HCT116 (cell line): Measurements from ENCODE around the gene MSRB3. TPM values are rescaled to one million over a fixed set of nuclear protein-coding genes. Genes with fewer than 3 reads are reported as not detected.

Experiments used
- ATAC-seq: fragments of 200-7000 bp; cut with Tn5 transposase; 2 replicates; pipeline ENCODE4 v1.9.1; 2020; ENCODE audit warnings: mild to moderate bottlenecking, moderate library complexity
- BruUV-seq: library from RNA; stranded (reverse); fragments of 400-500 nt; replicated peaks from 2 replicates; lab custom pipeline; 2021; lab: Mats Ljungman, UMichigan
- CTCF ChIA-PET: fragments of 300-600 bp; sonication (Branson Sonifier 250); formaldehyde crosslinking; loops from one replicate; lab custom pipeline; 2021; ENCODE audit warnings: antibody characterized with exemption; lab: Charles Lee
- POLR2A ChIA-PET: fragments of 300-600, 350-600 bp; sonication (Branson Sonifier 250); formaldehyde crosslinking; loops from one replicate; lab custom pipeline; 2021; ENCODE audit warnings: antibody characterized with exemption; lab: Charles Lee
- RAD21 ChIA-PET, 2 experiments: fragments of 300-600 bp; sonication (Branson Sonifier 250); formaldehyde crosslinking; loops; one replicate each; lab custom pipeline; 2023; ENCODE audit warnings: low total read pairs in 2 of 2; ENCODE audit not compliant: uncharacterized antibody in 2 of 2, unreplicated experiment in 2 of 2, low non-redundant PET in 1 of 2; lab: Charles Lee
- DNase-seq: peaks from one replicate; pipeline ENCODE4 v3.0.0-alpha.2; 2010; ENCODE audit warnings: low read depth, low spot score
- H2AFZ ChIP-seq: fragments of 200-600 bp; shearing (Covaris generic), sonication (generic); 2 replicates; pipeline ENCODE4 v1.6.1; 2017; ENCODE audit warnings: low read depth, mixed run types, mixed read lengths, antibody characterized with exemption, low read length; ENCODE audit not compliant: poor library complexity, severe bottlenecking
- H3K27ac ChIP-seq: 2 replicates; pipeline ENCODE4 v1.5.1; 2012; ENCODE audit warnings: low read depth, low read length
- H3K27me3 ChIP-seq: fragments of 200-600 bp; sonication (generic); 2 replicates; pipeline ENCODE4 v1.6.1; 2016; ENCODE audit warnings: mixed run types, low read length, mixed read lengths; ENCODE audit not compliant: insufficient read depth
- H3K36me3 ChIP-seq, 2 experiments: fragments of 200-500 bp in 1 of 2; fragments of 200-600 bp in 1 of 2; sonication (Bioruptor generic) in 1 of 2; sonication (generic) in 1 of 2; 2 replicates each; pipeline versions ENCODE4 v1.5.1 to v1.6.1; 2014 to 2016; ENCODE audit warnings: low read length in 2 of 2, inconsistent platforms in 1 of 2, mixed read lengths in 1 of 2, mixed run types in 1 of 2; ENCODE audit not compliant: insufficient read depth in 2 of 2, control insufficient read depth in 1 of 2
- H3K4me1 ChIP-seq, 2 experiments: fragments of 200-600 bp in 1 of 2; sonication (generic) in 1 of 2; 2 replicates each; pipeline versions ENCODE4 v1.5.1 to v1.6.1; 2012 to 2017; ENCODE audit warnings: low read length in 2 of 2, inconsistent platforms in 1 of 2, mild to moderate bottlenecking in 1 of 2, mixed read lengths in 1 of 2, mixed run types in 1 of 2, moderate library complexity in 1 of 2; ENCODE audit not compliant: insufficient read depth in 2 of 2, control insufficient read depth in 1 of 2
- H3K4me2 ChIP-seq: fragments of 200-600 bp; sonication (generic); 2 replicates; pipeline ENCODE4 v1.6.1; 2017; ENCODE audit warnings: mixed run types, low read length, mixed read lengths
- H3K4me3 ChIP-seq, 2 experiments: fragments of 200-600 bp in 1 of 2; sonication (generic) in 1 of 2; replicated peaks in 1 of 2; 2 replicates each; pipeline ENCODE4 v1.5.1; 2011 to 2016; ENCODE audit warnings: low read length in 2 of 2, control low read depth in 1 of 2, low read depth in 1 of 2, mild to moderate bottlenecking in 1 of 2, mixed read lengths in 1 of 2, mixed run types in 1 of 2
- H3K79me2 ChIP-seq: fragments of 200-600 bp; sonication (generic); 2 replicates; pipeline ENCODE4 v1.6.1; 2017; ENCODE audit warnings: mild to moderate bottlenecking, mixed run types, low read length, moderate library complexity, mixed read lengths; ENCODE audit not compliant: insufficient read depth
- H3K9ac ChIP-seq: fragments of 200-600 bp; sonication (generic); 2 replicates; pipeline ENCODE4 v1.6.1; 2016; ENCODE audit warnings: low read length, mixed read lengths
- H3K9me2 ChIP-seq: fragments of 200-600 bp; sonication (generic), shearing (Covaris generic); 2 replicates; pipeline ENCODE4 v1.6.1; 2017; ENCODE audit warnings: mixed run types, mild to moderate bottlenecking, moderate library complexity; ENCODE audit not compliant: insufficient read depth
- H3K9me3 ChIP-seq, 2 experiments: fragments of 200-500 bp in 1 of 2; fragments of 200-600 bp in 1 of 2; sonication (Bioruptor generic) in 1 of 2; sonication (generic) in 1 of 2; 2 replicates each; pipeline ENCODE4 v1.6.1; 2014 to 2017; ENCODE audit warnings: low read length in 2 of 2, mixed read lengths in 2 of 2, inconsistent platforms in 1 of 2, low read depth in 1 of 2, mild to moderate bottlenecking in 1 of 2, mixed run types in 1 of 2, moderate library complexity in 1 of 2; ENCODE audit not compliant: control insufficient read depth in 1 of 2, insufficient read depth in 1 of 2
- H4K20me1 ChIP-seq: fragments of 200-600 bp; sonication (generic), shearing (Covaris generic); 2 replicates; pipeline ENCODE4 v1.6.1; 2017; ENCODE audit warnings: mixed run types, mild to moderate bottlenecking, moderate library complexity; ENCODE audit not compliant: insufficient read depth
- CEBPB ChIP-seq: IDR thresholded peaks from 2 replicates; pipeline ENCODE4 v1.6.1; 2012; ENCODE audit warnings: low read depth
- ELF1 ChIP-seq: IDR thresholded peaks from 2 replicates; pipeline ENCODE4 v1.6.1; 2012; ENCODE audit warnings: low read depth, borderline replicate concordance
- EZH2phosphoT487 ChIP-seq: fragments of 200-600 bp; IDR thresholded peaks from 2 replicates; pipeline ENCODE4 v1.6.1; 2018; ENCODE audit warnings: antibody characterized with exemption, borderline replicate concordance
- MAX ChIP-seq: IDR thresholded peaks from 2 replicates; pipeline ENCODE4 v1.6.1; 2012
- SRF ChIP-seq: IDR thresholded peaks from 2 replicates; pipeline ENCODE4 v1.6.1; 2012; ENCODE audit warnings: low read depth
- YY1 ChIP-seq: IDR thresholded peaks from 2 replicates; pipeline ENCODE4 v1.6.1; 2011; ENCODE audit warnings: low read length, low read depth, moderate library complexity, mild to moderate bottlenecking; ENCODE audit not compliant: insufficient replicate concordance; ENCODE audit errors: extremely low read depth
- ZBTB33 ChIP-seq: IDR thresholded peaks from 2 replicates; pipeline ENCODE4 v1.6.1; 2011; ENCODE audit warnings: mild to moderate bottlenecking, low read length, moderate library complexity; ENCODE audit not compliant: insufficient replicate concordance; ENCODE audit errors: extremely low read depth
- ZNF274 ChIP-seq: fragments of 200-500 bp; sonication (Bioruptor generic); IDR thresholded peaks from 2 replicates; pipeline ENCODE4 v1.6.1; 2014; ENCODE audit warnings: mild to moderate bottlenecking, low read depth, low read length, inconsistent platforms
- intact Hi-C: fragments of 100-400 bp; cut with micrococcal nuclease; formaldehyde crosslinking; loops from 2 replicates; pipeline ENCODE4 v1.10.0; 2022
- total RNA-seq: library from RNA; stranded (reverse); gene quantifications from one replicate; pipeline ENCODE4 v1.2.1, GENCODE V29; 2021; ENCODE audit not compliant: unreplicated experiment

Gene MSRB3
- total RNA-seq, 1 experiment from 2014 or later, result 8.2 TPM

- BruUV-seq, result no TSS peak
- Histone ChIP-seq H2AFZ (no peak overlapping the region), H3K9me3 (no peaks in the 10 kb centered on the region), H3K4me2 (no peak overlapping the region), H3K79me2 (no peaks in the 10 kb centered on the region), H3K4me1 (peaks cover 47 to 53% of the 10 kb centered on the region in 2 experiments), H4K20me1 (no peaks in the 10 kb centered on the region), H3K27ac (peak overlapping the region; percentile 21), H3K4me3 (no peak overlapping the region), H3K9ac (0 out of 2 replicates have a peak overlapping the region, but pooled peaks have one; percentile 2), H3K9me2 (no peaks in the 10 kb centered on the region), H3K27me3 (no peaks in the 10 kb centered on the region), H3K36me3 (no peaks in the 10 kb centered on the region)
- DNase-seq (no peak), ATAC-seq (peak; percentile 6; the same call in 1 of the 2 replicates)
- ChIA-PET CTCF (no interaction called here), RAD21 (no interaction called here), POLR2A (no interaction called here)
- TF ChIP-seq CEBPB, result no peak
- no peak for TF ChIP-seq ZNF274
- TF ChIP-seq YY1, result no peak
- no peak for TF ChIP-seq EZH2phosphoT487
- no peak for TF ChIP-seq ZBTB33
- no peak for TF ChIP-seq MAX
- no peak for TF ChIP-seq ELF1
- no peak for TF ChIP-seq SRF
- intact Hi-C loops, result no loop called here
Observed at GRCh38 chr12:65460063-65460462, 181.6 kb downstream of the MSRB3 start.
